Hepatocyte (in vitro differentiated cells): Measurements from ENCODE around the gene PRR14L. TPM values are rescaled to one million over a fixed set of nuclear protein-coding genes. Genes with fewer than 3 reads are reported as not detected.
"Not testable (repeated sequence)": the region's sequence is repeated elsewhere in the genome, so short reads cannot be mapped to it uniquely, and the experiment has no call there.

Experiments
- DNase-seq: peaks from one replicate; pipeline ENCODE4 v3.0.0-alpha.2; 2016; ENCODE audit warnings: low spot score
- H2AFZ ChIP-seq: fragments of 200-600 bp; sonication (generic); 2 replicates; pipeline ENCODE4 v1.6.0; 2016; ENCODE audit warnings: antibody characterized with exemption, mild to moderate bottlenecking
- H3K27ac ChIP-seq: fragments of 200-600 bp; sonication (generic); 2 replicates; pipeline ENCODE4 v1.5.1; 2016; ENCODE audit warnings: mild to moderate bottlenecking
- H3K27me3 ChIP-seq: fragments of 200-600 bp; sonication (generic); 2 replicates; pipeline ENCODE4 v1.6.1; 2016
- H3K36me3 ChIP-seq: fragments of 200-600 bp; sonication (generic); replicated peaks from 2 replicates; pipeline ENCODE4 v1.5.1; 2016; ENCODE audit warnings: low read depth; ENCODE audit not compliant: insufficient read depth
- H3K4me1 ChIP-seq: fragments of 200-600 bp; sonication (generic); 2 replicates; pipeline ENCODE4 v1.5.1; 2016; ENCODE audit warnings: mild to moderate bottlenecking, moderate library complexity; ENCODE audit not compliant: insufficient read depth
- H3K4me2 ChIP-seq: fragments of 200-600 bp; sonication (generic); 2 replicates; pipeline ENCODE4 v1.6.0; 2016
- H3K4me3 ChIP-seq: fragments of 200-600 bp; sonication (generic); 2 replicates; pipeline ENCODE4 v1.5.1; 2016; ENCODE audit warnings: mild to moderate bottlenecking
- H3K79me2 ChIP-seq: fragments of 200-600 bp; sonication (generic); 2 replicates; pipeline ENCODE4 v1.6.0; 2017; ENCODE audit warnings: mild to moderate bottlenecking
- H3K9me2 ChIP-seq: fragments of 200-600 bp; sonication (generic); replicated peaks from 2 replicates; pipeline ENCODE4 v1.6.0; 2017; ENCODE audit warnings: mild to moderate bottlenecking; ENCODE audit not compliant: insufficient read depth
- H3K9me3 ChIP-seq: fragments of 200-600 bp; sonication (generic); 2 replicates; pipeline ENCODE4 v1.5.1; 2016; ENCODE audit warnings: low read depth, mild to moderate bottlenecking
- H4K20me1 ChIP-seq: fragments of 200-600 bp; sonication (generic); 2 replicates; pipeline ENCODE4 v1.6.0; 2016; ENCODE audit warnings: mild to moderate bottlenecking; ENCODE audit not compliant: insufficient read depth, poor library complexity, severe bottlenecking
- EZH2 ChIP-seq: fragments of 200-600 bp; sonication (generic); IDR thresholded peaks from 2 replicates; pipeline ENCODE4 v1.6.1; 2016; ENCODE audit warnings: antibody characterized with exemption, mild to moderate bottlenecking, borderline replicate concordance
- EZH2phosphoT487 ChIP-seq: fragments of 200-600 bp; sonication (generic); IDR thresholded peaks from one replicate; pipeline ENCODE4 v1.6.1; 2018; ENCODE audit warnings: antibody characterized with exemption, mild to moderate bottlenecking, low read depth, moderate library complexity; ENCODE audit not compliant: unreplicated experiment, severe bottlenecking
- WGBS: methylation state at CpG from one replicate; pipeline ENCODE4 v1.1.6; 2016; ENCODE audit warnings: low lambda C conversion rate; ENCODE audit errors: missing lambda C conversion rate; 5-methylcytosine and 5-hydroxymethylcytosine counted together
- polyA plus RNA-seq: library from polyadenylated mRNA; unstranded; fragments of >200 nt; fragmentation: Nextera tagmentation; extraction: Ambion mirVana; gene quantifications from 2 replicates; pipeline ENCODE4 v1.2.1, GENCODE V29; 2016
- total RNA-seq: library from RNA; depleted of rRNA; stranded (reverse); fragments of >200 nt; gene quantifications from 2 replicates; pipeline ENCODE4 v1.2.3, GENCODE V29; 2014
- TF ChIP-seq, protein P1 (sequence below): fragments of 200-600 bp; sonication (generic); IDR thresholded peaks from 2 replicates; pipeline ENCODE4 v1.5.1; 2016; ENCODE audit warnings: antibody characterized with exemption, mild to moderate bottlenecking; ENCODE audit not compliant: poor library complexity

Gene PRR14L
- total and polyA plus RNA-seq, 2 experiments from 2014 or later: 13.2 to 30.4 TPM

DNA sequence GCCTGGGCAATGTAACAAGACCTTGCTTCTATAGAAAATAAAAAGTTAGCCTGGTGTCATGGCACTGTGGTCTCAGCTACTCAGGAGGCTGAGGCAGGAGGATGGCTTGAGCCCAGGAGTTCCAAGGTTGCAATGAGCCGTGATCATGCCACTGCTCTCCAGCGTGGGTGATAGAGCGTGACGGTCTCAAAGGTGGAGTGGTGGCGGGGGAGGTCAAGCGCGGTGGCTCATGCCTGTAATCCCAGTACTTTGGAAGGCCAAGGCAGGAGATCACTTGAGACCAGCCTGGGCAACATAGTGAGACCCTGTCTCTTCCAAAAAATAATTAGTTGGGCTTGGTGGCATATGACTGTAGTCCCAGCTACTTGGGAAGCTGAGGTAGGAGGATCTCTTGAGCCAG is 71.2 kb downstream of the PRR14L start:
- no peak for DNase-seq
- Histone ChIP-seq H3K4me3 (no peak overlapping the region), H2AFZ (no peak overlapping the region), H3K36me3 (no peaks in the 10 kb centered on the region), H3K4me2 (no peak overlapping the region), H3K4me1 (no peaks in the 10 kb centered on the region), H3K27me3 (no peaks in the 10 kb centered on the region), H3K9me3 (no peaks in the 10 kb centered on the region), H3K27ac (no peak overlapping the region), H3K9me2 (no peaks in the 10 kb centered on the region), H3K79me2 (no peaks in the 10 kb centered on the region), H4K20me1 (no peaks in the 10 kb centered on the region)
- WGBS: 96% methylated on average over 7 of the region's 7 CpGs
- TF ChIP-seq EZH2phosphoT487 (no peak), EZH2 (no peak)

DNA sequence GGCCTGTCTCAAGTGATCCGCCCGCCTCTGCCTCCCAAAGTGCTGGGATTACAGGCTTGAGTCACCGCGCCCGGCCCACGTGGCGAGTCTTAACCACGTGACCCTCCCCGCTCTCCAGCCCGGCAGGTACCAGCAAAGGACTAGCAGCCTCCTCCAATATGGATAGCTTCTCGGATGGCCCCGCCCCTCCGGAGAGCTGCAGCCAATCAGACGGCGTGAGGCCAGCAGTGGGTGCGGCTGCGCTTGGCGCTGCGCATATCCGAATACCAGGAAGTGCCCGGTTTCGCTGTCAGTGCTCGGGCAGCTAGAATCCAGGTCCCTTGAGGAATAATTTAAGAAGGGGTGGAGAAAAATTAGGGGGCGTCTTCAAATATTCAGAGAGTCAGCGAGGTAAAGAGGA is 73.2 kb downstream of the PRR14L start:
- H3K27me3 ChIP-seq: no peaks in the 10 kb centered on the region
- 6% methylated on average over 25 of the region's 25 CpGs for WGBS
- peak overlapping the region; percentile 71 for H2AFZ ChIP-seq
- H3K9me2 ChIP-seq: no peaks in the 10 kb centered on the region
- TF ChIP-seq, protein P1, sequence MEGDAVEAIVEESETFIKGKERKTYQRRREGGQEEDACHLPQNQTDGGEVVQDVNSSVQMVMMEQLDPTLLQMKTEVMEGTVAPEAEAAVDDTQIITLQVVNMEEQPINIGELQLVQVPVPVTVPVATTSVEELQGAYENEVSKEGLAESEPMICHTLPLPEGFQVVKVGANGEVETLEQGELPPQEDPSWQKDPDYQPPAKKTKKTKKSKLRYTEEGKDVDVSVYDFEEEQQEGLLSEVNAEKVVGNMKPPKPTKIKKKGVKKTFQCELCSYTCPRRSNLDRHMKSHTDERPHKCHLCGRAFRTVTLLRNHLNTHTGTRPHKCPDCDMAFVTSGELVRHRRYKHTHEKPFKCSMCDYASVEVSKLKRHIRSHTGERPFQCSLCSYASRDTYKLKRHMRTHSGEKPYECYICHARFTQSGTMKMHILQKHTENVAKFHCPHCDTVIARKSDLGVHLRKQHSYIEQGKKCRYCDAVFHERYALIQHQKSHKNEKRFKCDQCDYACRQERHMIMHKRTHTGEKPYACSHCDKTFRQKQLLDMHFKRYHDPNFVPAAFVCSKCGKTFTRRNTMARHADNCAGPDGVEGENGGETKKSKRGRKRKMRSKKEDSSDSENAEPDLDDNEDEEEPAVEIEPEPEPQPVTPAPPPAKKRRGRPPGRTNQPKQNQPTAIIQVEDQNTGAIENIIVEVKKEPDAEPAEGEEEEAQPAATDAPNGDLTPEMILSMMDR: no peak
- TF ChIP-seq EZH2: no peak
- TF ChIP-seq EZH2phosphoT487: no peak
- no peaks in the 10 kb centered on the region for H3K36me3 ChIP-seq
- H3K4me2 ChIP-seq: peak overlapping the region; percentile 77
- H3K4me3 ChIP-seq: peak overlapping the region; percentile 21
- no peaks in the 10 kb centered on the region for H3K9me3 ChIP-seq
- peak; percentile 94 for DNase-seq
- no peaks in the 10 kb centered on the region for H4K20me1 ChIP-seq
- H3K27ac ChIP-seq: peak overlapping the region; percentile 15
- no peaks in the 10 kb centered on the region for H3K4me1 ChIP-seq
- no peaks in the 10 kb centered on the region for H3K79me2 ChIP-seq

DNA sequence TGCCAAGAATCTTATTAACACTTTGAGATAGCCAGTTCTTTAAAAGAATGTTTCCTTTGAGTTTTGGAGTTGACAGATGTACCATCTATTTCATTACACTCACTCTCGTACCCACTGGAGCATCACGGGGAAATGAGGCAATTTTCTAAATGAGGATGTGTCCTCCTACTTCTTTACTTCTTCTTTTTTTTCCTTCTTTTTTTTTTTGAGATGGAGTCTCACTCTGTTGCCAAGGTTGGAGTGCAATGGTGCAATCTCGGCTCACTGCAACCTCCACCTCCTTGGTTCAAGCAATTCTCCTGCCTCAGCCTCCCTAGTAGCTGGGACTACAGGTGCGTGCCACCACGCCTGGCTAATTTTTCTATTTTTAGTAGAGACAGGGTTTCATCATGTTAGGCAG is 75.7 kb downstream of the PRR14L start:
- H3K4me2 ChIP-seq, H3K27me3 ChIP-seq, H3K4me1 ChIP-seq, H3K79me2 ChIP-seq, H3K27ac ChIP-seq, H3K36me3 ChIP-seq, H2AFZ ChIP-seq, DNase-seq, H3K9me2 ChIP-seq, H4K20me1 ChIP-seq, H3K9me3 ChIP-seq, H3K4me3 ChIP-seq: not testable (repeated sequence)
- 94% methylated on average over 5 of the region's 5 CpGs for WGBS

DNA sequence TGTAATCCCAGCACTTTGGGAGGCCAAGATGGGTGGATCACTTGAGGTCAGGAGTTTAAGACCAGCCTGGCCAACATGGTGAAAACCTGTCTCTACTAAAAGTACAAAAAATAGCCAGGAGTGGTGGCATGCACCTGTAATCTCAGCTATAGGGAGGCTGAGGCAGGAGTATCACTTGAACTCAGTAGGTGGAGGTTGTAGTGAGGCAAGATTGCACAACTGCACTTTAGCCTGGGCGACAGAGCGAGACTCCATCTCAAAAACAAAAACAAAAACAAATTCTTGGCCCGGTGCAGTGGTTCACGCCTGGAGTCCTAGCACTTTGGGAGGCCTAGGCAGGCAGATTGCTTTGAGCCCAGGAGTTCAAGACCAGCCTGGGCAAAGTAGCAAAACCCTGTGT is 81.1 kb downstream of the PRR14L start:
- not testable (repeated sequence) for H3K4me3 ChIP-seq, H3K4me2 ChIP-seq, H2AFZ ChIP-seq, H3K36me3 ChIP-seq, H3K27ac ChIP-seq, H4K20me1 ChIP-seq, H3K9me3 ChIP-seq, H3K9me2 ChIP-seq, DNase-seq, H3K79me2 ChIP-seq, H3K27me3 ChIP-seq, H3K4me1 ChIP-seq
- WGBS: 92% methylated on average over 4 of the region's 4 CpGs

DNA sequence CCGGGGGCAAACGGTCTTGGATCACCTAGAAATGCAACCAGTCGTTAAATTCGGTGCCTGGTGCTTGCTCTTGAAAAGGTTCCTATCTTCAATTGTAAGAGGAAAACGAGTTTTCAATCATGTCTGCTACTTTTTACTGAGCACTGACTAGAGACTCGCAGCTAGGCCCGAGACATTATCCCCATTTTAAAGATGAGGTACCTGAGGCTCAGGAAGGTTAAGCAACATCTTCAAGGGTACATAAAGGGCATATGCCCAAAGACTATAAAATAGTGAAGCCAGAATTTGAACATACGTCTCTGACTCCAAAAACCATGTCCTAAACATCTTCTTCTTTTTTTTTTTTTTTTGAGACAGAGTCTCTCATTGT is 87.3 kb downstream of the PRR14L start:
- 73% methylated on average over 8 of the region's 8 CpGs for WGBS
- Histone ChIP-seq H3K4me1 (no peaks in the 10 kb centered on the region), H3K36me3 (no peaks in the 10 kb centered on the region), H3K9me2 (no peaks in the 10 kb centered on the region), H4K20me1 (peaks cover 3% of the 10 kb centered on the region), H3K27ac (peak overlapping the region; percentile 94), H3K27me3 (no peaks in the 10 kb centered on the region), H2AFZ (peak overlapping the region; percentile 86), H3K4me2 (peak overlapping the region; percentile 75), H3K4me3 (peak overlapping the region; percentile 21), H3K9me3 (no peaks in the 10 kb centered on the region), H3K79me2 (peaks cover 41% of the 10 kb centered on the region)
- TF ChIP-seq, protein P1: no peak
- TF ChIP-seq EZH2 (no peak), EZH2phosphoT487 (no peak)
- no peak for DNase-seq
